OCI-LY7 (cell line): ENCODE results near the gene ADAM22. TPM values are rescaled to one million over a fixed set of nuclear protein-coding genes. Genes with fewer than 3 reads are reported as not detected.

Experiments used
- BruUV-seq: library from RNA; stranded (reverse); fragments of 400-500 nt; replicated peaks from 2 replicates; lab custom pipeline; 2021; lab: Mats Ljungman, UMichigan
- CTCF ChIA-PET: fragments of 300-600 bp; sonication (Branson Sonifier 250); formaldehyde crosslinking; loops from one replicate; lab custom pipeline; 2022; ENCODE audit warnings: antibody characterized with exemption; ENCODE audit not compliant: unreplicated experiment; lab: Charles Lee
- POLR2A ChIA-PET: fragments of 300-600 bp; sonication (Branson Sonifier 250); formaldehyde crosslinking; loops from one replicate; lab custom pipeline; 2022; ENCODE audit warnings: antibody characterized with exemption; lab: Charles Lee
- DNase-seq: peaks from one replicate; pipeline ENCODE4 v3.0.0-alpha.2; 2015; ENCODE audit warnings: low spot score
- H2AFZ ChIP-seq: fragments of 200-600 bp; sonication (generic), shearing (Covaris generic); 2 replicates; pipeline ENCODE4 v1.6.1; 2014; ENCODE audit warnings: mild to moderate bottlenecking, antibody characterized with exemption, low read length, moderate library complexity
- H3K27ac ChIP-seq: fragments of 200-600 bp; sonication (generic); 2 replicates; pipeline ENCODE4 v1.5.1; 2014; ENCODE audit warnings: mixed run types, low read depth, mild to moderate bottlenecking, moderate library complexity, low read length, inconsistent platforms; ENCODE audit not compliant: poor library complexity, severe bottlenecking
- H3K36me3 ChIP-seq: fragments of 200-600 bp; sonication (generic); 2 replicates; pipeline ENCODE4 v1.6.1; 2014; ENCODE audit warnings: mild to moderate bottlenecking, antibody characterized with exemption, low read length, moderate library complexity, mixed read lengths; ENCODE audit not compliant: insufficient read depth
- H3K4me1 ChIP-seq: fragments of 200-600 bp; sonication (generic); 2 replicates; pipeline ENCODE4 v1.5.1; 2014; ENCODE audit warnings: mild to moderate bottlenecking, low read length; ENCODE audit not compliant: insufficient read depth, poor library complexity, severe bottlenecking
- H3K4me2 ChIP-seq: fragments of 200-600 bp; sonication (generic); 2 replicates; pipeline ENCODE4 v1.6.1; 2014; ENCODE audit warnings: mild to moderate bottlenecking, low read length
- H3K4me3 ChIP-seq: fragments of 200-600 bp; sonication (generic); 2 replicates; pipeline ENCODE4 v1.5.1; 2014; ENCODE audit warnings: mild to moderate bottlenecking, low read depth, low read length; ENCODE audit not compliant: poor library complexity, severe bottlenecking
- H3K79me2 ChIP-seq: fragments of 200-600 bp; sonication (generic); 2 replicates; pipeline ENCODE4 v1.6.1; 2016; ENCODE audit warnings: low read depth, mild to moderate bottlenecking, low read length, moderate library complexity, mixed read lengths; ENCODE audit not compliant: insufficient read depth
- H3K9me2 ChIP-seq: fragments of 200-600 bp; sonication (generic); 2 replicates; pipeline ENCODE4 v1.6.1; 2016; ENCODE audit warnings: mild to moderate bottlenecking, low read length, mixed read lengths; ENCODE audit not compliant: insufficient read depth
- H3K9me3 ChIP-seq: fragments of 200-600 bp; sonication (generic); 2 replicates; pipeline ENCODE4 v1.6.1; 2014; ENCODE audit warnings: mild to moderate bottlenecking, mixed run types, low read length, mixed read lengths
- H4K20me1 ChIP-seq: fragments of 200-600 bp; sonication (generic); 2 replicates; pipeline ENCODE4 v1.6.1; 2014; ENCODE audit warnings: mild to moderate bottlenecking, antibody characterized with exemption, low read length, moderate library complexity, mixed read lengths; ENCODE audit not compliant: insufficient read depth
- CTCF ChIP-seq: fragments of 200-600 bp; sonication (generic); conservative IDR thresholded peaks from 2 replicates; pipeline ENCODE4 v1.5.1; 2014; ENCODE audit warnings: mild to moderate bottlenecking, antibody characterized with exemption, low read length, moderate library complexity, mixed read lengths
- EZH2phosphoT487 ChIP-seq: fragments of 200-600 bp; sonication (generic); IDR thresholded peaks from 2 replicates; pipeline ENCODE4 v1.6.1; 2018; ENCODE audit warnings: low read depth, borderline replicate concordance, mild to moderate bottlenecking, mixed run types, antibody characterized with exemption, low read length, moderate library complexity, mixed read lengths
- intact Hi-C: fragments of 100-400 bp; cut with micrococcal nuclease; formaldehyde crosslinking; loops from one replicate; pipeline ENCODE4 v1.10.0; 2022; ENCODE audit not compliant: unreplicated experiment
- total RNA-seq, 2 experiments: library from RNA; depleted of rRNA in 1 of 2; stranded (reverse); fragments of >200 nt in 1 of 2; shearing (Covaris generic) in 1 of 2; gene quantifications; 2 replicates each; pipeline ENCODE4 v1.2.3, GENCODE V29; 2014 to 2022

ADAM22 gene
- total RNA-seq, 2 experiments from 2014 or later: 12.0 to 13.6 TPM

DNA sequence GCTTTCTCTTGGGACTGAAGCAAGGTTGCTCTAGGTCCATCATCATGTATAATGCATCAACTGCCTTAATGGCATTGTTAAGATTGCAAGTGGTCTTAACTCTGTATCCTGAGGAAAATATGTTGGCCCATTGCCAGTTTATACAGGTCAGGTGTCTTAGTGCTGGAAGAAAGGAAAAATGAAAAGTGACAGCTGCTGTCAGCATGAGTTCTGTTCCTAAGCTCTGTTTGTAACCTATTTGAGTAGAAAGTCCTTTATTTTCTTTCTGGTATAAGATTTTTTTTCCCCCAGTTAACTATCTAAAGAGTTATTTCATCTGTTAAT, 158.6 kb downstream of the ADAM22 start:
- no peaks in the 10 kb centered on the region for H3K9me2 ChIP-seq
- intact Hi-C loops: no loop called here
- BruUV-seq: no TSS peak
- POLR2A ChIA-PET: interaction anchor here (0.5 to 1.3 kb wide), 3 partner anchors 10 to 877 kb away, joined by 3 to 4 read pairs (median 3); no protein-coding TSS in a partner anchor
- no peak overlapping the region for H3K4me2 ChIP-seq
- no peak overlapping the region for H3K27ac ChIP-seq
- no peaks in the 10 kb centered on the region for H3K79me2 ChIP-seq
- no peaks in the 10 kb centered on the region for H4K20me1 ChIP-seq
- TF ChIP-seq CTCF (no peak), EZH2phosphoT487 (no peak)
- no peak overlapping the region for H2AFZ ChIP-seq
- no peaks in the 10 kb centered on the region for H3K4me1 ChIP-seq
- CTCF ChIA-PET: no interaction called here
- no peak for DNase-seq
- H3K4me3 ChIP-seq: no peak overlapping the region
- H3K36me3 ChIP-seq: no peaks in the 10 kb centered on the region
- no peaks in the 10 kb centered on the region for H3K9me3 ChIP-seq

GRCh38 chr7:88101769-88102168, 167.7 kb downstream of the ADAM22 start:
- Histone ChIP-seq H3K9me3 (no peaks in the 10 kb centered on the region), H2AFZ (no peak overlapping the region), H4K20me1 (0 out of 2 replicates have a peak, but pooled peaks cover 4% of the 10 kb centered on the region), H3K4me3 (no peak overlapping the region), H3K36me3 (no peaks in the 10 kb centered on the region), H3K27ac (no peak overlapping the region), H3K4me1 (no peaks in the 10 kb centered on the region), H3K4me2 (no peak overlapping the region), H3K9me2 (no peaks in the 10 kb centered on the region), H3K79me2 (no peaks in the 10 kb centered on the region)
- no peak for DNase-seq
- intact Hi-C loops: no loop called here
- POLR2A ChIA-PET: interaction anchor here (0.6 kb wide), 1 partner anchor 302 kb away, joined by 5 read pairs; no protein-coding TSS in a partner anchor
- CTCF ChIA-PET: interaction anchor here (0.5 kb wide), 1 partner anchor 317 kb away, joined by 3 read pairs; no protein-coding TSS in a partner anchor
- BruUV-seq: no TSS peak
- no peak for TF ChIP-seq CTCF
- no peak for TF ChIP-seq EZH2phosphoT487

DNA sequence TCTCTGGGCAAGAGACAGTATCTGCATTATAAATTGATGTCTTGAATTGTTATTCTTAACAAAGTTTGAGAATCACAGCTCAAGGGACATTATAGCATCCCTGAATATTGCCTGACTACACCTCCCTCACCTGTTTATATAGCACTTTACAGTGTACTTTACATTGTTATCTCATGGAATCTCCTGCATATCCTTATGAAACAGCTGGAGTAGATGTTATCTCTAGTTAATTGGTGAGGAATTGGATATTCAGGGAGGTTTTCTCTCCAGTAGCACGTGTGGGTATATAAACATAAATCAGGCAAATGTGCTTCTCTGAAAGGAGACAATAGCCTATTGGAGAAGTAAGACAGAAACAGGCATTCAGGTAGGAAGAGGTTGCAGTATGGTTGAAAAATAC, 168.6 kb downstream of the ADAM22 start:
- intact Hi-C loops: no loop called here
- ChIA-PET POLR2A (interaction anchor here (0.6 to 1.5 kb wide), 3 partner anchors 11 to 303 kb away, joined by 3 to 5 read pairs (median 3); no protein-coding TSS in a partner anchor), CTCF (no interaction called here)

More for the DNA sequence above, 168.6 kb downstream of the ADAM22 start:
- TF ChIP-seq CTCF (no peak), EZH2phosphoT487 (no peak)
- BruUV-seq: no TSS peak
- Histone ChIP-seq H3K9me3 (no peaks in the 10 kb centered on the region), H3K4me1 (no peaks in the 10 kb centered on the region), H3K27ac (no peak overlapping the region), H3K9me2 (no peaks in the 10 kb centered on the region), H3K4me3 (no peak overlapping the region), H3K79me2 (no peaks in the 10 kb centered on the region), H4K20me1 (0 out of 2 replicates have a peak, but pooled peaks cover 4% of the 10 kb centered on the region), H2AFZ (no peak overlapping the region), H3K36me3 (no peaks in the 10 kb centered on the region), H3K4me2 (no peak overlapping the region)
- DNase-seq: no peak
